ENCODE data around the gene OR52I1. TPM values are rescaled to one million over a fixed set of nuclear protein-coding genes. Genes with fewer than 3 reads are reported as not detected.

The OR52I1 gene
- total RNA-seq, 4 donors from 2014 or later, result not detected

DNA sequence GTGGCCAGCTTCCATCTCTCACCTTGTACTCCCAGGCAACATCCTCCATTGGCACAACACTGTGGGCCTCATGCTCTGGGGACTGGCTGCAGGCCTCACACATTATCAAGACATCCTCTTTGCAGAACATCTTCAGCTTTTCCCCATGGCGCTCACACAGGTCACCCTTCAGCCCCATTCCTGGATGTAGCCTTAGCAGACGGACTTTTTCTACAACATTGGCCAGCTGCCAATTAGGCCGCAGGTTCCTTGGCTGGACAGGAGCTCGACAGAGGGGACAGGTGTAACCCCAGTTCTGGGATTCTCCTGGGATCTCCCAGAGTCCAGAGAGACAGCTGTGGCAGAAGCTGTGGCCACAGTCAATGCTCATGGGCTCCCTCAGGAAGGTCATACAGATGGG lies 11.2 kb downstream of the OR52I1 start:
- WGBS, 2 donors (ENCODE audit: low coverage in 1 of 2), result 93% methylated on average over 2 of the region's 4 CpGs; no CpG with 5 or more reads in 1 of the 2 donors
- no peak for TF ChIP-seq POLR2A (IDR thresholded peaks at IDR 0.05)
- TF ChIP-seq, protein P1, sequence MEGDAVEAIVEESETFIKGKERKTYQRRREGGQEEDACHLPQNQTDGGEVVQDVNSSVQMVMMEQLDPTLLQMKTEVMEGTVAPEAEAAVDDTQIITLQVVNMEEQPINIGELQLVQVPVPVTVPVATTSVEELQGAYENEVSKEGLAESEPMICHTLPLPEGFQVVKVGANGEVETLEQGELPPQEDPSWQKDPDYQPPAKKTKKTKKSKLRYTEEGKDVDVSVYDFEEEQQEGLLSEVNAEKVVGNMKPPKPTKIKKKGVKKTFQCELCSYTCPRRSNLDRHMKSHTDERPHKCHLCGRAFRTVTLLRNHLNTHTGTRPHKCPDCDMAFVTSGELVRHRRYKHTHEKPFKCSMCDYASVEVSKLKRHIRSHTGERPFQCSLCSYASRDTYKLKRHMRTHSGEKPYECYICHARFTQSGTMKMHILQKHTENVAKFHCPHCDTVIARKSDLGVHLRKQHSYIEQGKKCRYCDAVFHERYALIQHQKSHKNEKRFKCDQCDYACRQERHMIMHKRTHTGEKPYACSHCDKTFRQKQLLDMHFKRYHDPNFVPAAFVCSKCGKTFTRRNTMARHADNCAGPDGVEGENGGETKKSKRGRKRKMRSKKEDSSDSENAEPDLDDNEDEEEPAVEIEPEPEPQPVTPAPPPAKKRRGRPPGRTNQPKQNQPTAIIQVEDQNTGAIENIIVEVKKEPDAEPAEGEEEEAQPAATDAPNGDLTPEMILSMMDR (IDR thresholded peaks at IDR 0.05), result no peak
- no peak for TF ChIP-seq EP300 (IDR thresholded peaks at IDR 0.05)
- no peak for TF ChIP-seq POLR2AphosphoS5 (IDR thresholded peaks at IDR 0.05)
- Histone ChIP-seq H3K4me3 (no peak overlapping the region), H3K27ac (no peak overlapping the region), H3K4me1 (peaks cover 0 to 24% (median 8%) of the 10 kb centered on the region in 3 donors), H3K27me3 (no peaks in the 10 kb centered on the region), H3K9me3 (no peaks in the 10 kb centered on the region), H3K36me3 (peaks cover 0 to 54% of the 10 kb centered on the region in 2 donors)
- no peak for ATAC-seq

DNA sequence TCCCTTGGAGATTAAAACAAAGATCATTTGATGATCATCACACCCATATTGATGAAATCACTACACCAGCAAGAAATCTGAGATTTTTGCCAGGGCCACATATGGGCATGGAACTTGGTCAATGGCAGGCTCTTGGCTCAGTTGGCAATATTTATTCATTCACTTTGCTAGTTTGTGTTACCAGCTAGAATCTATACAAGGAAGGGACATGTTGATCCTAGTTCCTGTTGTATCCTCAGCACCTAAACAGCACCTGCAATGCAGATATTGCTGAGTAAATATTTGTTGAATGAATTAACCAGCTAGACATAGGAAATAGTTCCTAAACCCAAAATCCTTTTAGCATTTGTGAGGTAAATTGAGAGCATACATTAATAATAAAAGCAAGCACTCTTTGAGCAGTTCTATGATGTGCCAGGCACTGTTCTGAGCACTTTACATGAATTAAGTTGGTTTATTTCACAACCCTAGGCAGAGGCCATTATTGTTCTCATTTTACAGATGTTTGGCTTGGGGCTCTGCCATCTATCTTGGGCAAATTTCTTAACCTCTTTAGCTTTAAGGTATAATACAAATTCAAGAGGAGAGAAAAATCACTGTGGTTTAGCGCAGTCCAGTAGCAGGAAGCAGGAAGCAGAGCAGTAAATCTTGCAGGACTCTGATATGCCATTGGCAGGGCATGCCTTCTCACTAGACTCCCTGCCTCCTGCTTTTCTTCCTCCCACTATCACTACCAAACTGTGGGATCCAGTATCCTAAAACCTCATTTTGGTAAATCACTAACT lies 12.6 kb downstream of the OR52I1 start:
- Histone ChIP-seq H3K27me3 (no peaks in the 10 kb centered on the region), H3K4me3 (peak overlapping the region in 1 of 2 donors; percentile 61), H3K27ac (peak overlapping the region in 1 of 4 donors; percentile 95), H3K36me3 (peaks cover 0 to 41% of the 10 kb centered on the region in 2 donors), H3K9me3 (no peaks in the 10 kb centered on the region), H3K4me1 (peaks cover 0 to 24% (median 8%) of the 10 kb centered on the region in 3 donors)
- TF ChIP-seq POLR2AphosphoS5 (IDR thresholded peaks at IDR 0.05) (no peak), EP300 (IDR thresholded peaks at IDR 0.05) (no peak), POLR2A (IDR thresholded peaks at IDR 0.05) (no peak)
- TF ChIP-seq, protein P1 (IDR thresholded peaks at IDR 0.05), result no peak
- ATAC-seq, result no peak
- WGBS, 2 donors (ENCODE audit: low coverage in 1 of 2), result 80 to 100% methylated on average over 1 of the region's 1 CpG

DNA sequence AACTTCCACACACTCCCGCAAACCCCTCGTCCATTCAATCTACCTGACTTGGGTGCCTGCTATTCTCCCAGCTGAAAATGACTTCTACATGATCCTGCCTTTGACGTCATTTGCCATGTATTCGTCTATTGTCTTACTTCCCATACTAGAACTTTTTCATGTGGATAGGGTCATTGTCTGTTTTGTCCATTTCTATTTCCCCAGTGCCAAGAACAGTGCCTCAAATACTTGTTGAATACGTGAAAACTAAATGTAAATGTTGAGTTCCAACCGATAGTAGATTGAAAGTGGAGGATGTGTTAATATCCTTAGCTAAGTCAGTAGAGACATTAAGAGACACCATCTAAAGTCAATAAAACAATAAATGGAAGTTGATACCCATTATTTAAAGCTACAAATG lies 13.3 kb downstream of the OR52I1 start:
- Histone ChIP-seq H3K36me3 (peaks cover 0 to 34% of the 10 kb centered on the region in 2 donors), H3K4me1 (peaks cover 0 to 24% (median 8%) of the 10 kb centered on the region in 3 donors), H3K9me3 (no peaks in the 10 kb centered on the region), H3K27me3 (no peaks in the 10 kb centered on the region), H3K4me3 (peak overlapping the region; percentile 61), H3K27ac (peak overlapping the region; percentile 81 to 95 (median 90))
- no peak for TF ChIP-seq POLR2AphosphoS5 (IDR thresholded peaks at IDR 0.05)
- TF ChIP-seq POLR2A (IDR thresholded peaks at IDR 0.05), result no peak
- no peak for TF ChIP-seq EP300 (IDR thresholded peaks at IDR 0.05)
- TF ChIP-seq, protein P1 (IDR thresholded peaks at IDR 0.05), result no peak
- ATAC-seq, result no peak
- 25 to 33% methylated on average over 5 to 6 of the region's 6 CpGs for WGBS, 2 donors (ENCODE audit: low coverage in 1 of 2)

DNA sequence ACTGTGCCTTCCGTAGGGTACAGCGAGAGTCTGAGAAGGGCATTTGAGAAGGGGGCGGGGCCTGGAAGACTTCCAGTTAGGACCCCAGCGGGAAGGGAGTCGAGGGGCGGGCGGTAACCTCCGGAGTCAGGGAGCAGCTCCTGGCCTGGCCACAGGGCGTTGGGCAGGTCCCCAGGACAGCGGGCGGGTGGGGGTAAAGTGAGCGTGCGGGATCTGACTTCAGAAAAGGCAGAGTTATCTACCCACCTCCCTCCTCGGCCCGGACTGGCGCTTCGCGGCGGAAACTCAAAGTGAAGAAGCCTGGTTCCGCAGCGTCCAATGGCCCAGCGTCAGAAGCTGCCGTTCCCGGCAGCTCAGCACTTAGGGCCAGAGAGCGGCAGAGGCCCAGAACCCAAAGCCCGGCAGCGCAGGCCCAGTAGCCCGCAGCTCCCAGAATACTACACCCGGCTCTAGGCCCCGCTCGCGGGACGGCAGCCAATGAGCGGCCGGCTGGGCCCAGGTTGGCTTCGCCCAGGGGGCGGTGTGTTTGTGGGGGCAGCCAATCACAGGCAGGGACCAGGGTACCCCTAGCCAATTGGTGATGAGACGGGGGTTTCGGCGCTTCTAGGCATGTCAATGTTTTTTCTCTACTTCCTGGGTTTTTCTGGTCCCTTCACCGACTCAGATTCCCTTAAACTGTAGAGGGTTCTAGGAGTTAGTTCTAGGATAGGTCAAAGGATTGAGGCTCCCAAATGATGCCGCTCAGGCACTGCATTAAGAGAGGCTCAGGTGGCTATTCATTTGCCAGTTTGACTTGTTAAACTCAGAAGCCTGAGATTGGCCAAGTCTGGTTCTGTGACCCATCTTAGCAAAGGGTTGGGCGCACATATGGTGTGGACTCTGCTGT lies 14.2 kb downstream of the OR52I1 start, which contains the start of gene TRIM68:
Gene TRIM68, minus strand, starts transcription at position 451 of the 886 bp plus-strand sequence. CDS start 2,727 bp downstream, outside the sequence.
- peak; percentile 100 for ATAC-seq
- Histone ChIP-seq H3K4me1 (peaks cover 0 to 24% (median 8%) of the 10 kb centered on the region in 3 donors), H3K9me3 (no peaks in the 10 kb centered on the region), H3K27ac (peak within 1 kb of the TSS; percentile 81 to 95 (median 90)), H3K27me3 (no peaks in the 10 kb centered on the region), H3K36me3 (peaks cover 0 to 25% of the 10 kb centered on the region in 2 donors), H3K4me3 (peak within 1 kb of the TSS; percentile 61)
- peak; percentile 63 to 65 for TF ChIP-seq POLR2A (IDR thresholded peaks at IDR 0.05)
- TF ChIP-seq POLR2AphosphoS5 (IDR thresholded peaks at IDR 0.05), result peak; percentile 54
- TF ChIP-seq EP300 (IDR thresholded peaks at IDR 0.05), result no peak
- TF ChIP-seq, protein P1 (IDR thresholded peaks at IDR 0.05), result peak in 3 of 4 experiments; percentile 20 to 23 (median 21)
- 0 to 50% methylated on average over 2 to 15 of the region's 43 CpGs for WGBS, 2 donors (ENCODE audit: low coverage in 1 of 2)
